Measurements from ENCODE around the gene UBE2K.

DNA sequence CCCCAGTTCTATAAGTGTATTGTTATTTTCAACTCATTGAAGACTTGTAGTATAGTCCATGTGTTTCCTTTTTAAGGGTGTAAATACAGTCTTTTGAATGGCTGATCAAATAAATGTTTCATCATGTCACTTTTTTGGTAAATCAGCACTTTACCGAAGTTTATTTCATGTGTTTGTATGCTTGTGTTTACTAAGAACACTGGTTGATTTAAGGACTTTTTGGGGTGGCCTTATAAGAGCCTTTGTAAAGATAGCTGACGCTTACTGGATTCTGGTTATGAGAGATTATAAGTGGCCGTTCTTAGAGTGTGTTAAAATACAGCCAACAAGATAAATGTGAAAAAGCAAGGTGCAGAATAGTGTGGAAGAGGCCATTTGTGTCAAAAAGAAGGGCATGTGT is 2.6 kb downstream of the UBE2K start:
- TF ChIP-seq CTCF (IDR thresholded peaks at IDR 0.05), result no peak
- TF ChIP-seq POLR2A (IDR thresholded peaks at IDR 0.05), result no peak

Measured in body of pancreas (tissue), 4 donors.